ENCODE measurements around the gene CYP11A1. TPM values are rescaled to one million over a fixed set of nuclear protein-coding genes. Genes with fewer than 3 reads are reported as not detected.

CYP11A1 gene
- total and polyA plus RNA-seq, 8 donors, result 2.5 to 10.2 (median 4.2) TPM; not detected in 4

DNA sequence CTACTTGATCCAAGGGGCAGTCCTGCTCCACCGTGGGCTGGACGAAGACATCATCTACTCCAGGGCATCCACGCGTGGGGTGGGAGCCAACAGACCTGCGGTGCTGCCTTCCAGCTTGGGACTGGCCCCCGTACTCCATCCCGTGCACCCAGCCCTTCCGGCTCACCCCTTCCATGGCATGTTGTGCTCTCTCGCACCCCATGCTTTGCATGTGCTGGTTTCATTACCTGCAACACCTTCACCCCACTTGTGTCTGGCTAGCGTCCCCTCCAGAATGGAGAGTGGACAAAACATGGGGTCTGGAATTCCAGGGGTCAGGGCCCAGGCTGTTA, 36.1 kb upstream of the CYP11A1 start:
- H3K9me3 ChIP-seq, result no peaks in the 10 kb centered on the region
- 82 to 96% (median 88%) methylated on average over 8 to 10 of the region's 10 CpGs for WGBS, 5 donors
- no peak overlapping the region for H3K4me3 ChIP-seq
- intact Hi-C loops (cut with DNase I; ENCODE audit: low total_unique reads), result no loop called here
- no peak for TF ChIP-seq POLR2AphosphoS5 (IDR thresholded peaks at IDR 0.05)
- no peak for TF ChIP-seq EP300 (IDR thresholded peaks at IDR 0.05)
- TF ChIP-seq POLR2A (IDR thresholded peaks at IDR 0.05), result no peak
- TF ChIP-seq, protein P1, sequence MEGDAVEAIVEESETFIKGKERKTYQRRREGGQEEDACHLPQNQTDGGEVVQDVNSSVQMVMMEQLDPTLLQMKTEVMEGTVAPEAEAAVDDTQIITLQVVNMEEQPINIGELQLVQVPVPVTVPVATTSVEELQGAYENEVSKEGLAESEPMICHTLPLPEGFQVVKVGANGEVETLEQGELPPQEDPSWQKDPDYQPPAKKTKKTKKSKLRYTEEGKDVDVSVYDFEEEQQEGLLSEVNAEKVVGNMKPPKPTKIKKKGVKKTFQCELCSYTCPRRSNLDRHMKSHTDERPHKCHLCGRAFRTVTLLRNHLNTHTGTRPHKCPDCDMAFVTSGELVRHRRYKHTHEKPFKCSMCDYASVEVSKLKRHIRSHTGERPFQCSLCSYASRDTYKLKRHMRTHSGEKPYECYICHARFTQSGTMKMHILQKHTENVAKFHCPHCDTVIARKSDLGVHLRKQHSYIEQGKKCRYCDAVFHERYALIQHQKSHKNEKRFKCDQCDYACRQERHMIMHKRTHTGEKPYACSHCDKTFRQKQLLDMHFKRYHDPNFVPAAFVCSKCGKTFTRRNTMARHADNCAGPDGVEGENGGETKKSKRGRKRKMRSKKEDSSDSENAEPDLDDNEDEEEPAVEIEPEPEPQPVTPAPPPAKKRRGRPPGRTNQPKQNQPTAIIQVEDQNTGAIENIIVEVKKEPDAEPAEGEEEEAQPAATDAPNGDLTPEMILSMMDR (IDR thresholded peaks at IDR 0.05), result no peak
- peak overlapping the region in 3 of 5 donors; percentile 5 to 37 (median 32) for H3K27ac ChIP-seq
- DNase-seq, result no peak
- no peaks in the 10 kb centered on the region for H3K36me3 ChIP-seq
- H3K27me3 ChIP-seq, result peaks cover 0 to 53% (median 0%) of the 10 kb centered on the region in 3 donors
- peaks cover 4 to 44% (median 10%) of the 10 kb centered on the region in 4 donors for H3K4me1 ChIP-seq

DNA sequence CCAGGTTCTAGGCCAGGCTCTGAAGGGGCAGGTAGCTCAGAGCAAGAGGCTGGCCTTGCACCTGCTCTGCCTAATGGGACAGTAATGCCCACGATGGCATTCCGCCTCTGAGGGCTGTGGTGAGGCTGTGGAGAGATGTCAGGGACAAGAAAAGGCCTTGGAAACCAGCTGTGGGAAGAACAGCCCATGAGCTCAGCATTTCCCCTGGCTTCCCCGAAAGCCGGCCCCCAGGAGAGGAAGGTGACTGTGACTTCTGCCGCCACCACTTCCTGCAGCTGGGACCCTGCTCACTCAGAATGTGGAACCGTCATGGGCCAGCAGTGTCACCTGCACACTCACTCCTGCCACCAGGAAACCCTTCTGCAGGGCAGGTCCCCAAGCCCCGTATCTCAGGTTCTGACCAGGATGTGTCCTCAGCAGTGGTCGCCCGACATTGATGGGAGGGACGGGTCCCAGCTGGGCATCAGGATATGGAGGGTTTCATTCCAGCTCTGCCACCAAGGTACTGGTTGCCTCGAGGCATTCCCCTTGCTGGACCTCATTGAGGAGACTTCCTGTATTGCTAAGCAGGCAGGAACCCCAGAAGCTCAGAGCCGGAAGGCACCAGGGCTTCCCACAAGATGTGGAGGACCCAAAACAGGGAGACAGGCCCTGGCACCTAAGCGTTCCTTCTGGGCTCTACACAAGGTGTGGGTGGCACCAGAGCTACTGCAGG, 35.6 kb upstream of the CYP11A1 start:
- peak; percentile 46 to 72 for DNase-seq
- Histone ChIP-seq H3K4me3 (no peak overlapping the region), H3K27me3 (peaks cover 0 to 48% (median 0%) of the 10 kb centered on the region in 3 donors), H3K4me1 (peaks cover 4 to 44% (median 10%) of the 10 kb centered on the region in 4 donors), H3K9me3 (no peaks in the 10 kb centered on the region), H3K27ac (peak overlapping the region in 3 of 5 donors; percentile 5 to 37 (median 32)), H3K36me3 (no peaks in the 10 kb centered on the region)
- intact Hi-C loops (cut with DNase I; ENCODE audit: low total_unique reads), result no loop called here
- 48 to 77% (median 72%) methylated on average over 10 to 13 of the region's 13 CpGs for WGBS, 5 donors
- no peak for TF ChIP-seq POLR2AphosphoS5 (IDR thresholded peaks at IDR 0.05)
- TF ChIP-seq, protein P1 (IDR thresholded peaks at IDR 0.05), result no peak
- no peak for TF ChIP-seq POLR2A (IDR thresholded peaks at IDR 0.05)
- TF ChIP-seq EP300 (IDR thresholded peaks at IDR 0.05), result no peak

DNA sequence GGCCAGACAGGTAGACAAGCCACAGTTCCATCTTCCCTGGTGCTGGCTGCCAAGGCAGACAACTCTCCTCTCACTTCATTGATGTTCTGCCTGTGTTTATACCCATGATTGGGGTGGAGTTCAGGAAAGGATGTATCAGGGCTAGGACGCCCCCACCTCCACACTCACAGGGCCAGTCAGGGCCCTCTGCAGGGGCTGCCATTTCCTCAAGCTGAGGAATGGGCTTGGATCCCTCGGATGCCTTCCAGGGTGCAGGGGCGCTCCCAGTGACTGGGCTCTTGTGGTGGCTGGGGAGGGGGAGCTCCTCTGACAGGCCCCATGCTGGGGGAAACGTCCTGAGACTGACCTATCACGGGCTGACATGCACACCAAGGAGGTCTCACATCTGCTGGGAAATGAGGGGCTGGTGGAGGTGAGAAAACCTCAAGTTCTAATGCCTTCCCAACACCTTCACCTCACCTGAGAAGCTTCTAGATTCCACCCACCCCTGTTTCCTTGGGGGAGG, 34.9 kb upstream of the CYP11A1 start:
- Histone ChIP-seq H3K27ac (peak overlapping the region in 2 of 5 donors; percentile 32 to 37), H3K4me1 (peaks cover 4 to 49% (median 11%) of the 10 kb centered on the region in 4 donors), H3K9me3 (no peaks in the 10 kb centered on the region), H3K27me3 (peaks cover 0 to 45% (median 0%) of the 10 kb centered on the region in 3 donors), H3K36me3 (no peaks in the 10 kb centered on the region), H3K4me3 (no peak overlapping the region)
- no peak for DNase-seq
- WGBS, 5 donors, result 52 to 72% (median 67%) methylated on average over 3 to 5 of the region's 5 CpGs
- TF ChIP-seq POLR2A (IDR thresholded peaks at IDR 0.05) (no peak), POLR2AphosphoS5 (IDR thresholded peaks at IDR 0.05) (no peak), EP300 (IDR thresholded peaks at IDR 0.05) (no peak)
- TF ChIP-seq, protein P1 (IDR thresholded peaks at IDR 0.05), result no peak
- intact Hi-C loops (cut with DNase I; ENCODE audit: low total_unique reads), result no loop called here

DNA sequence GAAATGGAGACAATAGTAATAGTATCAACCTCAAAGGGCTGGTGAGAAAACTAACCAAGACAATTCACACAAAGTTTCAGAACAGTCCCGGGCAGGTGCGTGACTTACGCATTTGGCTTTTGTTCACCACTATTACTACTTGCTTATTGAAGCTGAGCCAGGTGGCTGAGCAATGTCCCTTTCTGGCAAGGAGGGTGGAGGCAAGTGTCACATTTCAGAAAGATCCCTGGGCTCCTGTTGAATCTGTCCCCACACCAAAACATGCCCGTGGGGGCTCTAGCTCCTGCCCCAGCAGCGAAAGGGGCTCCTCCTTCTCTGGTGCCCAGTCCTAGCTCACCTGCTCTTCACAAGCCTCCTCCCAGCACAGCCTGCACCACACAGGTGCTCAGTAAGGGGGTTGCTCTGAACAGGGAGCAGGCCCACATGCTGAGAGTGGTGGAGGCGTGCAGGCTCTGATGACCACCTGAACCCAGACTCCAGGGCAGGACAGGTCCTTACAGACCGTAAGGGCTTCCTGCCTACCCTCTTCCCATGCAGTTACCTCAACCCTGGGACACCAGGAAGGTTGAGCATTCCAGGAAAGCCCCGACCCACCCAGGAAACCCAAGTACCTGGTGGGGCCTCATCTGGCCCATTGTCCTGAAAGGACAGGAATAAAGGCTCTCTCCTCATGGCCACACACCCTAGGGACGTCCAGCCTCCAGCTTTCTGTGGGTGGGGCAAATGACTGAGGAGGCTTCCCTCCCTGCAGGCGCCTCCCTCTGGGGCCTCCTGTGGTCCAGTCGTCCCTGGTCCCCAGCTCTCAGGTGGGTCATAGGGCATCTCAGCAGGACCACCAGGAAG, 33.7 kb upstream of the CYP11A1 start:
- intact Hi-C loops (cut with DNase I; ENCODE audit: low total_unique reads), result no loop called here

More for the DNA sequence above, 33.7 kb upstream of the CYP11A1 start:
- Histone ChIP-seq H3K27ac (peak overlapping the region in 1 of 5 donors; percentile 28), H3K27me3 (peaks cover 0 to 45% (median 0%) of the 10 kb centered on the region in 3 donors), H3K4me1 (peaks cover 4 to 61% (median 21%) of the 10 kb centered on the region in 4 donors), H3K9me3 (no peaks in the 10 kb centered on the region), H3K36me3 (no peaks in the 10 kb centered on the region), H3K4me3 (no peak overlapping the region)
- DNase-seq, result no peak
- TF ChIP-seq, protein P1 (IDR thresholded peaks at IDR 0.05), result no peak
- no peak for TF ChIP-seq EP300 (IDR thresholded peaks at IDR 0.05)
- no peak for TF ChIP-seq POLR2A (IDR thresholded peaks at IDR 0.05)
- no peak for TF ChIP-seq POLR2AphosphoS5 (IDR thresholded peaks at IDR 0.05)
- 42 to 53% (median 44%) methylated on average over 7 to 11 of the region's 11 CpGs for WGBS, 5 donors

Data from stomach (tissue), 9 donors.